HuH-7 (cell line): ENCODE data around the gene GPC6.

ENCODE experiments used
- DNase-seq: peaks from one replicate; pipeline ENCODE4 v3.0.0; 2011; ENCODE audit warnings: low spot score

Gene GPC6

DNA sequence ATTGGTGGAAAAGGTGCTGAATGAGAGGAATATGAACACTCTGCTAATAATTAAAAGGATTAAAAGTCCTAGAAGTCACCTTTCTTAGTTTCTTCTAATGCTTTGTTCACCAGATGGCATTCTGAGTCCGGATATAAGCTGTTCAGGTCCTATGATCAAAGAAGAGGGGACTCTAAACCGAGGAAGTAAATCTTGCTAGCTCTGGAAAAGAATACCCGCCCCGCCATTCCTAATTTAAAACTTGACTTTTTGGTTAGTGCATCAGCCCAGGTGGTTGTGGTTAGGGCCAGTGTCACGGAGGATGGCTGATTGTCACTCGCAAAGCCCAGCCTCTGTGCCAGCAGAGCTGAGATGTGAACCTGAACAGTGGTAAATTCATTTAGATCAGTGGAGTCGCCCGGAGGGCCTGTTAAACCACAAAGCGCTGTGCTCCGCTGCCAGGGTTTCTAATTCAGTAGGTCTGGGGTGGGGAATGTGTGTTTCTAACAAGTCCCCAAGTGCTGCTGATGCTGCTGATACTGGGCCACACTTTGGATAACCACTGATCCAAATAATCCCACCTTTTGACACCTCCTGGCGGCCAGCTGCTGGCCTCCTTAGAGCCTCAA is 827.5 kb downstream of the GPC6 start:
- no peak for DNase-seq

DNA sequence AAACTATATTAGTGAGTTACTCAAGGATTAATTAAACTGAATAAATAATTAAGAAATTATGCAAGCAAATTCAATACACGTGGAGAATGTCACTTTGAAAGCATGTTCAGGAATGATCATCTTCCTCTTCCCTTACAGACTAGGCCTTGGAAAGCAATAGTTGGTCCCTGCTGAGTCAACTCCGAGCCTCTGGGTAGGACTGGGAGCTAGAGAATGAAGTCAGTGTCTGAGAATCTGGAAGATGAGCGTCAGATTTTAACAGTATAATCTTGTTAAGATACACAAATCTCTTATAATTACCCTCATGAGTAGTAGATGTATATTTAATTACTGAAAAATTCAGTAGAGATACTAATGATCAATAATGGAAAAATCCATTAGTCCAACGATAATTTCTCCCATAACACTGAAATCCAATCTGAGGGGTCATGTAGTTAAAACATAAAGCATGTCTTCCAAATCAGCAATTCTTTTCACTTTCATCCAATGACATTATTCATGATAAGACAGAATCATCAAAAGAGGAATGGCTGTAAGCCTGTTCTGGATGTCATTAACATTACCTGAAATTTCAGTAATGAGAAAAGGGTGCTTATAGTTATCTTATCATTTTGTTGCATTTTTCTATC is 829.9 kb downstream of the GPC6 start:
- no peak for DNase-seq

DNA sequence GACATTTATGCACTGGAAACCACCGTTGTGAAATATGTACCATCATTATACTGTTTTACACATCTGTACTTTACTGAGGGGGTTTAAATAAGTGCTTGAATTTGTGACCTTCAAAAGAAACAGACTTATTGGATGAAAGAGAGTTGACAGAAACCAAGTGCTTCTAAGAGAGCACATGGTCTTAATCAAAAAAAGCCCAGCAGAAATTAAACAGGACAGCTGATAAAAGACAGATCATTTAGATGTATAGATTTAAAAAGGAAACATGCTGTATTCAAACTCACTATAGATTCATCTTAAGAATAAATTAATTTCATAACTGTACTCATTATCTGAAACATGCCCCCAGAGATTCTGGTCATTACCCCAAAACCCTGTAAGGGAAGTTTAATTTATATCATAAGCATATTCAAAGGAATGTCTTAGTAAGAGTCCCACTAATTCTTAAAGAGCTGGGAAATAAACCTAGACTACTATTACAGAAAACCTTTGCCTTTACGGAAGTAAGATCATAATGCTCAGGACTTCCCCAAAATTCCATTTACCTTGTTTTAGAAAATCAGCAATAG is 831.1 kb downstream of the GPC6 start:
- no peak for DNase-seq

DNA sequence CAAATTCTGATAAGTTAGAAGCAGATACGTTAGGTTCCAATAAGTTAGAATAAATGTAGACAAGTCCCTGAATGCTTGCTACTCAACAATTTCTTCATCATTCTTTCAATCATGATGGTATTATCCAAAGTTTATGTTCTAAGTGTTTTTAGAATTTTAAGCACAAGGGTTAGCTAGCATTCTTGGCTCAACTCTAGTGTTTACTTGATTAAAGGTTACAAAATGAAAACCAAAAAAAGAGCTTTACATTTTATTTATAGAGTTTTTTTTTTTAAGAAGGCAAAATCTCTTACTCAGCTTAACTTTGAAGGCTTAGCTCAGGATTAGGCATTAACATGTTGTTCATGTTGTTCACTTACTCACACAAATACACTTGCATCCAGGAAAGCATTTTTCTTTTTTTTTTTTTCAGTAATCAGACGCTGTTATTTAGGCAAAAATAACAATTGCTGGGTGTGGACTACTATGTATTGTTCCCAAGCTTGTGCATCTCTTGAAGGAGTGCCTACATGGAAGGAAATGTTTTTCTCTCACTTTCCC is 832.3 kb downstream of the GPC6 start:
- DNase-seq, result no peak

DNA sequence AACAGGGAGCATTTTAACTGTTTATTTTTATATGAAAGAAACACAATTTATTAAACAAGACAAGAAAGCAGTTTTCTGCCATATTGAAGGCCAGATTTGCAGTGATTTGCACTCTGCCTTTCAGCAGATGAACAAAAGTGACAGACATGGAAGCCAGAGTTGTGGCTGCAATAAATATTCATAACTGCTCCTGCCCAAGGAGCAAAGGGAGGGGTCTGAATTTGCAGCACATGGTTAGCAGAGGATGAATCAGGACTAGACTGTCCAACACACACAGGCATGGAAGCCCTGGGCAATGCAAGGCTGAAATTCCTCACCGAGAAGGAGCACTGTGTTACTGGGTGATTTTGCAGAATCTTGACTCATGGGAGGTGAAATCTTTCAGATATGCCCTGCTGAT is 834.7 kb downstream of the GPC6 start:
- no peak for DNase-seq

DNA sequence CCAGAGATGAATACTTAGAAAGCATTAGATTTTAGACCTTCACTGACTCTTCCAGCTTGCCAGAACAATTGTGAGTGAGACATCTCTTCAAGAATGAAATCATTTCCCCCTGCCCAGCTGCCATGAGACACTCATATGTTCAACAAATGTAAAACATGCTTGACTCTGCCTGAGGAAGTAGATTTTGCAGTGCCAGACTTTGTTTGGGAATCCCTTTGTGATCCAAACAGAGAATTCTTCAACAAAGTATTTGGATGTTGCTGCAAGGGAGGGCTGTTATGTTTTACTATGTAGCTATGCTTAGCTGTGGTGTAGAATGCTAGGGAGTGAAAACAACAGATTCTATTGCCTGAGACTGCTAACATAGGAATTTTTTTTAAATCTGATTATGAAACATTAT is 836.5 kb downstream of the GPC6 start:
- DNase-seq, result no peak

DNA sequence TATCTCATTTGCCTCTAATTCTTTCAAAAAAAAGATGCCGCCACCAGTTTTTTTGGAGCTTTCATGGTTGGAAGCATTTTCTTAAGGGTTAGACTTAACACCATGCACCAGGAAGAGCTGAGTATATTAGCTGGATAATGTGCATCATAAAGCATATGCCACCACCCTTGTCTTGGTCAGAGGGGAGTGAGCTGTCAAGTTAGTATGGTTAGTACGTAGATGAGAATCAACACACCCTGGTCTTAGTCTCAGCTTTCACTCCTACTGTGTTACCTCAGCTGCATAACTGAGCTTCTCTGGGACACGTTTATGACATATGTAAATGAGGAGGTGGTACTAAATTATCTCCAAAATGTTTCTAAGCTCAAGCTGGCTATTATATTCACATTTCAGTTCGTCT is 837.2 kb downstream of the GPC6 start:
- DNase-seq, result no peak

DNA sequence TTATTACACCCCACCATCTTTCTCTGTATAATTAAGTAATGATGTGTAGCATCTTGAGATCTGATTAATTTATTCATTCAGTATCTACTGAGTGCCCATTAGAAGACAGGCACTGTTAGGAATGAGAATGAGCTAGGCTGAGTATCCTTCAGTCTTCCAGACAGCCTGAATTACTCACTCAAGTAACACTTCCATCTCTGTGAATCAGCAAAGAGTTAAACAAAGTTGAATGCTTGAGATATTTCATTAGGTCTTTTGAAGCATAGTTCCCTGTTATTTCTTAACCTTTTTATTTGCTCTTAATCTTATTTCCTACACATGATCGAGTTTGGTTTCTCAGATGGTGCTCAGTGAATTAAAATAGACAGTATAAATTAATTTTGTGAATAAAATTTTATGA is 839.1 kb downstream of the GPC6 start:
- DNase-seq, result no peak

DNA sequence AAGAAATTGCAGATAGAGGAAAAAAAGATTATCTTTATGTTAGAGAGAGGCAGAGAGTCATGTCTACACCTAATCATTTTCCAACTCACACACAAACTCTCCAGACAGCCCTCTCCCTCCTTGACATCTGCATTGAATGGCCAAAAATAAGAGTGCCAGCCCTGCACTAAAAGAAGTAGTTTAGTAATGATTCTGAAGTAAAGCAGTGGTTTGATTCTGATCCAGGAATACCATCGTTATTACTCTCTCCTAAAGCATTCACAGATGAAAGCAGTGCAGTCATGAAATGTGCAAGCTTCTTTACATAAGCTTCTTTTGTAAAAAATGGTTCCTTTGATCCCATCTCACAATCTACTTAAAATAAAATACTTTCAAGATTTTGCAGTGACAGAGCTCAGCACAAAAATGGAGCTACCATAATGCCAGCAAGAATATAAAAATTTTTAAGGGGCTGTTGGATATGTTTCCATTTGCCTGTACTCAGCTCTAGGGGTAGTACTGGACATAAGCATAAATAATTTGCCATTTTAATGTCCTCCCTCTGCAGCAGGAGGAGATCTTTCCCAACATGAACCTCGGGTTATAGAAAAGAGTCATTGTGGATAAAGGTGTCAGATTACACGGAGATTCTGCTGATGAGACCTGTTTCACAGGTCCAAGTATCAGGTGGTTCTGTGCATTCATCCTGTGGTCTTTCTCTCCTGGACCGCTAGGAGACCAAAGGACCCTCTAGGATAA is 846.6 kb downstream of the GPC6 start:
- no peak for DNase-seq

DNA sequence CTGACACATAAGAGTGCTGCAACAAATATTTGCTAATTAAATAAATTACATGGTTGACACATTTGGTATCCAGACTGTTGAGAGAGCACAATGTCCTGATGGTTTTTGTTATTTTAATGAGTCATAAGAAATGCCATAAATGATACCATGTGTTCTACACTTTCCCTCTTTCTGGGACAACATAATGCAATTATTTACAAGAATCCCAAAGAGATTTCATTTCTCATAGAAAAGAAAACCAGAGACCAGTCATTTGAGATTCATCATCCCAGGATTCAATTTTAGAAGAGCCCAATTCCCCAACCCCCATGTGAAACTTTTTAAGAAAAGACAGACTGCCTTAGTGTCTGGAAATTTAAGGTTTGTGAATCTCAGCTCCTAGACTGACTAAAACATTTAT is 853.3 kb downstream of the GPC6 start:
- no peak for DNase-seq

DNA sequence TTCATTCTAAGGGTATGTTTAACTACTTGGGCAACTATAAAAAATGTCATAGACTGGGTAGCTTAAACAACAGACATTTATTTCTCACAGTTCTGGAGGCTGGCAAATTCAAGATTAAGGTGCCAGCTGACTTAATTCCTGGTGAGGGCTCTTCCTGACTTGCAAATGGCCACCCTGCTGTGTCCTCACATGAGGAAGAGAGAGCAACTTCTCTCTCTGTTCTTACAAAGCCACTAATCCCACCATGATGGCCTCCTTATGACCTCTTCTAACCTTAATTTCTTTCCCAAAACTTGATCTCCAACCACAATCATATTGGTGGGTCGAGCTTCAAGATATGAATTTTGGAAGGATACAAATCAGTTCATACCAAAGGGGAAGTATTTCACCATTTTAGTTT is 853.9 kb downstream of the GPC6 start:
- DNase-seq, result no peak

DNA sequence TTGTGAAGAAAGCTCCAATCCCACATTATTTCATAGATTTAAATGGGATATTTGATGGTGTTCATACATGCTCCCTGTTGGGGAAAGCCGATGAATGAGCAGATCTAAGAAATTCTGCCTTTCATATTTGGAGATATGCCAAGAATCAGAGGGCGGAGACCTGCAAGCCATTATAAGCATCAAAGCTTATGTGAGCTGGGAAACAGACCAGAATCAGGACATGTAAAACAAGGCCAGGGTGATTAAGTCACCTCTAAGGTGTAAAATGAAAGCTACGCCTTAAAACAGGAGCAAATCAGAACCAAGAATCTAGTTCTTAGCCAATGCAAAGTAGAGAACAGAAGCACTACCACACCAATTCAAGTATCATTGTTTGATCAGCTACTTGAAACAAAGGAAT is 860.5 kb downstream of the GPC6 start:
- no peak for DNase-seq

DNA sequence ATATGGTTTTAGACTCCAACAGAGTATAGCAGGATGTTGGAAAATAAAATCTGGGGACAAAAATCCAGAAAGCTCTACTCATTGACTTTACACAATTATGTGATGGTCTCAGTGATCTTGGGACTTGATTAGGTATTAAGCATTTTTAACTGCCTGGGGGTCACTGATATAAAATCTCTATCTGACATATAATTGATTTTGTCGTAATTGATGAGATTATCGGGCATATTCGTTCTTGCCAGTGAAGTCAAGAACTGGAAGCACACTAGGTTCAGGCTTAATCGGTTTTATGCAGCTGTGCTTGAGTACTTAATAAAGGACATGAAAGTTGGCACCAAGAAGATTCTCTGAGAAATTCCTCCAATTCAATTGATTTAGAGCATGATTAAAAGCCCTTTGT is 862.1 kb downstream of the GPC6 start:
- DNase-seq, result no peak

DNA sequence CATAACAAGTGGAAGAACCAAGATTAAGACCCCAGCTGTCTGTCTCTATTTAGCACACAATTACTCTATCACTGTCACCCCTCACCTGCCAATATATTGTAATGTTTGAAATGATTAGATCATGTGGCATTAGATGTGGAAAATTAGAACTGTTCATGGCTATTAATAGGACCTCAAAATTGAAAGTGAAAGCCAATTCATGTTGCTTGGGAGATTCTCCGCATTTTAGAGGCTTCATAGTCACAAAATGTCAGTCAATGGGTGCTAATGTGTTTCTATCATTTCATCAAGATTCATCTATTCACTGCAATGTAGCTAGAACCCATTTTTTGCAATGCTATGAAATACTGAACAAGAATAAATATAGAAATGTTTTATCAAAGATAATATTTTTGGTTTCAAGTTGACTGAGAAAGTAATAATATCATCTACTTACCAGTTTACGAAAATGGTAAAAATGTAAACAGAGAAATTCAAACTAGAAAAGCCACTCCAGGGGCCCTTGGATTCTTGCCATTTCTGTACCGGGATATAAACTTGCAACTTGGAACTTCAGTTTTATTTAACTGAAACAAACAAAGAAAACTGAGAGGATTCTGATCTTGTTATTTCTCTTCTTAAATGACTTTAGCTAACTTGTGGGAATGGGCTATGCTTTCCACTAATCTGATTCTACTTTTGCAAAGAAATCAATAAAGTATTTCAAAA is 864.3 kb downstream of the GPC6 start:
- DNase-seq, result no peak

DNA sequence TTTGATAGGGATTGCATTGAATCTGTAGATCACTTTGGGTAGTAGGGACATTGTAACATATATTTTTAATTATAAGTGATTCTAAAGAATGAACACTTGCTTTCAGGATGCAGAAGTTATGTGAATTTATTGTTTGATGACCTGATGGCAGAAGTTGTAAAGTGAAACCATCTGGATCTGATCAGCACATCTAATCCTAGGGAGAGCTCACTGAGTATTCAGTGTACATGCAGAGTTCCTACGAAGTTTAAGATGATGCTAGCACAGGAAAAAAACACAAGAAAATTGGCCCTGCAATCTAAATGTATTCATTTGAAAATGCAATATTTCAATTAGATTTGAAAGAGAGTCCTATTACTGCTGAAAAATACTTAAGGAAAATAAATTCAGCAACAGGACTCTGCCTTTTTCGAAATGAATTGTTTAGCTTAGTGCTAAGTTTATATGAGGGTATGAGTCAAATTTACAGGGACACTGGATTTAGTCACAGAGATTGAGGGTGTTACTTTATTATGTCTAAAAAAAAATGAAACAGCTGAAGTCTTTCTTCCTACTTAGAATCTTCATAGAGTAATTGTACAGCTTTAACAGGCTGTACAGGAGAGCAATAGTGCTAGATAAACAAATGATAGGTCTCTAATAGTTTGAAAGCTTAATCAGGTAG is 867.2 kb downstream of the GPC6 start:
- no peak for DNase-seq

DNA sequence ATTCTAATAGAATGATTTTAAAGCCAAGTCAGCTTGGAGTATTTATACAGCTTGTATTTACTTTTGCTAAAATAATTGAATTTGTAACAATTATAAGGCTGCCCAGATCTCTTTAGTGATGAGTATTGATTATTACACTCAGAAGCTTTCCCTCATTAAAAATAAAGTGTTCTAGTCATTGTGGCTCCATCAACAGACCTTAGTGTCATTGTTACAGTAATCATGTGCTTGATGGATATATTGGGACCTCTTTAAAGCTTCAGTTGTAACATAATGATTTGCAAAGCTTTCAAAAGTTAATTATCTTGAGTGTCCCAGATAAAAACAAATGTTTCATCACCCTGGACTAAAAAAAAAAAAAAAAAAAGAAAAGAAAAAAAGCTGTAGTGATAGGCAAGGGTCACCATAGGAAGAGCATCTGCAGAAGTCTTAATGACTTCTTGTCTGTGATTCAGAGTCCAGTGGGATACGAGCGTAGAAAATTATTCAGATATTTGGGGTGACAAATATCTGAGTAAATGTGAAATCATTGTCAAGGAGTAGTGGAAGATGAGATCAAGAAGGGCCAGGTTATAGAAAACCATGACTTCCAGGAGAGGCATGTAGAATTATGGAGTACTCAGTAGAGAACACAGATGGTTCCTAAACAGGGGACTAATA is 883.2 kb downstream of the GPC6 start:
- DNase-seq, result no peak

DNA sequence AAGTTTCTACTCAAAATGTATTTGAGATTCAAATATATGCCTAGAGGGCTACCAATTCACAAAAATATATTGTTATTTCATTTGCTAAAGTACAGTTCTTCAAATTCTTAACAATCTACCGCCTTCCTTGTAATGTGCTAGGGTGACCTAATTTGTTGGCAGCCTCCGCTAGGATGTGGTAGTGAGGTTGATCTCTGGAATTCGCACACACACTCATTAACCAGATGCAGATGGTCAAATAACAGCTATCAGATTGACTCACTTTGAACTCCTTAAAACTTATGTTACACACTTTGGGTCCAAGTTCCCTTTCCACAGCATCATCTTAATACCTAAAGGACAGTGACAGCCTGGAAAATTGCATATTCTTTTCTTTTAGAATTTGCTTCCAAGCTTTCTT is 885.6 kb downstream of the GPC6 start:
- no peak for DNase-seq

DNA sequence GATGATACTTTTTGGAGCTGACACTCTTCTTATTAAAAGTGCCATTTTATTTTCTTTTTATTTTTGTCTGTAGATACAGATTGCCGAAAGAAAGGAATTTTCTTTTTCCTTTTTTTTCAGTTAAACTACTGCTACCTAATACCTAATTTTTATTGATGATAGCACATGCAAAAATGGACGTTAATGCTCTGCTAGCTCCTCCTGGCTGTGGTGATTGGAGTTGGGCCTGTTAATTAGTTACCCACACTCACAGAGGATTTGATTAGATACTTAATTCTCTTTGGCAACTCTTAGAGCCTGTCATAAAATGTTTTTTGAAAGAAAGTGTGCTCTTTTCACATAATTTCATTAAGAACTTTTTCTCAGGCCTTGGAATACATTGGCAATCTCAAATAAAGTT is 886.1 kb downstream of the GPC6 start:
- DNase-seq, result no peak

DNA sequence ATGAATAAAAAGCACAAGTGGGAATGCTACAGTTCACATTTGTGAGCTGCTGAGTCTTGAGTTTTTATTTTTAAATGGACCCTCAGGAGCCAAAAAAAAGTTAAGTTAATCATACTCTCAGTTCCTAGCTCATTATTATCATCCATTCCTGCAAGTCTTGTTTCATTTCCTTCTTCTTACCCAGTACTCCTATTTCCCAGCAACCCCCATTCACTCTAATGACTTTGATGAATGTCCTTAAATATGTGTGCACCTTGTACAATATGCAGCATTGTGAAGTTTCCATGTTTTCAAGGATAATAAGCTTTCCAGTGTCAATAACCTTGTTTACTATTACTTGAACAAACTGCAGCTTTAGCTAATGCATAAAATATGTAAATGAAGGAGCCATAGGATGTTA is 886.6 kb downstream of the GPC6 start:
- DNase-seq, result no peak

DNA sequence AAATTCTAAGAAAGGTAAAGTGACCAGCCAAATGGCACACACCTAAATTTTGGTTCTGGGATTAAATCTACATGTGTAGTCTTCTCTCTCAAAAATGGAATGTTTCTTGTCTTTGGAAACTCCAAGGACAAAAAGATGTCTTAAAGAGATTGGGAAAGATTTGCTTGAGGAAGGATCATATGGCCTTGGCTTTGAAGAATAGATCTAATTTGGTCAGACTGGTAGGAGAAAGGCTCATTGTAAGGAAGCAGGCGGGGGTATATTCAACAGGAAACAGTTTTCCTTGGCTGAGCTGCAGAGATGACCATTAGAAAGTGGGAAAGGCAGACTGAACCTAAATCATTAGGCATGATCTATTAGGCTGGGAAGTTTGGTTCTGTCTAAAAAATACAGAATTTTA is 887.6 kb downstream of the GPC6 start:
- no peak for DNase-seq

DNA sequence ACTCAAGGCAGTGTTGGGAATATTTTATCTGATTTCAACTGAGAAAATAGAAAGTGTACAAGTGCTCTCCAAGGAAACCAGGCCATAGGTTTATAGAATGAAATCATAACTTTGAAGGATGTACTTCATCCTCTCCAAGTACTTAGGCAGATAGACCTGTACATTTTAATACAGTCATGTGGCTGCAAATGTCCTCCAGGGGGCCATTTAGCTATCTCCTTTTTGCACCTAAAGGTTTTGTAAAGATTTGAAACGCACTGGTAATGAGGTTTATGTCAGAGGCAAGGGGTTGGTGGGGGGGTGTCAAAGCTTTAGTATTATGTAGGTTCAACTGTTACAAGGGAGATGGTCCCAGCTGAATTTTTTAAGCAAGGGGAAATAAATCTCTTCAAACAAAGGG is 888.4 kb downstream of the GPC6 start:
- DNase-seq, result no peak
